ENCODE data around the gene UMOD.
A peak's percentile ranks its signal among the peaks of the same experiment; 100 is the strongest.

Gene UMOD

GRCh38 chr16:20300312-20301097 lies 52.0 kb downstream of the UMOD start:
- peak; percentile 17 for DNase-seq (ENCODE audit: low read depth)

DNA sequence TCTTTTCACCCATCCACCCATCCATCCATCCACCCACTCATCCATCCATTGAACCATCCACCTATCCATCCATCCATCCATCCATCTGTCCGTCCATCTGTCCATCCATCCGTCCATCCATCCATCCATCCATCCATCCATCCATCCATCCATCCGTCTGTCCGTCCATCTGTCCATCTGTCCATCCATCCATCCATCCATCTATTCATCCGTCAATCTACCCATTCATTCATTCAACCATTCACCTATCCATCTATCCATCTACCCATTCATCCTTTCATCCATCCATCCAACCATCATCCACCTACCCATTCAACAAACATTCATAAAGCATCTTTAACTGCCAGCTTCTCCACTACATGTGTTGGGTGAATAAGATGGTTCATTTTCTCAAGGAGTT lies 54.1 kb downstream of the UMOD start:
- DNase-seq (ENCODE audit: low read depth): no peak

- DNase-seq (ENCODE audit: low read depth): no peak
Measured at GRCh38 chr16:20291208-20292206, 61.0 kb downstream of the UMOD start.

DNA sequence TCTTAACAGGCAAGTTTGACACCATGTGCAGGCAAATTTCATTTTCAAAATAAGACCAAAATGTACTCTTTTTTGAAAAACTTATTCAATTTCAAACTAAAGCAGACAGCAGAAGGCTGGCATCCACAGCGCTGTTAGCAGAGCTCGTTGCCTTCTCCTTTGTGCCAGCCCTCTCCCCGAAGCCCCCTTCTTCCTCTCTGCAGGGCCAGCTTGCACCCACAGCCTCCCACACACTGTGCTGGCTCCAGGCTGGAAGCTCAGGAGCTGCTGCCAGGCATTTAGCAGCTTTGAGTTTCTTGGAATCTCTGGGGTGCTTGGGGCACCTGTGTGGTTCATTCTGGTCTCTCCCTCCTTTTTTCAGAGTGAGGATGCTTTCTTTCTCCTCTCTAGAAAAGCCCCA lies 62.9 kb downstream of the UMOD start:
- DNase-seq (ENCODE audit: low read depth): no peak

- DNase-seq (ENCODE audit: low read depth): no peak
Measured at GRCh38 chr16:20285993-20286499, 66.5 kb downstream of the UMOD start.
